Endothelial cell of umbilical vein (primary cell): ENCODE data around the gene ADD1. TPM values are rescaled to one million over a fixed set of nuclear protein-coding genes. Genes with fewer than 3 reads are reported as not detected.

ENCODE experiments used
- BruUV-seq: library from RNA; stranded (reverse); fragments of 400-500 nt; replicated peaks from 2 replicates; lab custom pipeline; 2021; lab: Mats Ljungman, UMichigan
- CTCF ChIA-PET: fragments of 300-600, 350-600 bp; sonication (Branson Sonifier 250); formaldehyde crosslinking; loops from one replicate; lab custom pipeline; 2021; ENCODE audit warnings: antibody characterized with exemption, inconsistent platforms; lab: Charles Lee
- POLR2A ChIA-PET: fragments of 300-600, 350-600 bp; sonication (Branson Sonifier 250); formaldehyde crosslinking; loops from one replicate; lab custom pipeline; 2021; ENCODE audit warnings: antibody characterized with exemption, inconsistent platforms; lab: Charles Lee
- DNase-seq: peaks from one replicate; pipeline ENCODE4 v3.0.0-alpha.2; 2011; ENCODE audit warnings: low read depth, low spot score
- FAIRE-seq: peaks from 2 replicates; lab custom pipeline; 2011; peaks lifted over from hg19 to GRCh38; lab: Jason Lieb, UNC
- H2AFZ ChIP-seq: 2 replicates; pipeline ENCODE4 v1.6.0; 2012; ENCODE audit warnings: low read depth, low read length, control low read depth, inconsistent platforms
- H3K27ac ChIP-seq: 2 replicates; pipeline ENCODE4 v1.5.1; 2011; ENCODE audit warnings: low read depth, mild to moderate bottlenecking, control low read depth, low read length, moderate library complexity; ENCODE audit not compliant: insufficient read depth
- H3K27me3 ChIP-seq, 2 experiments: 2 replicates each; pipeline versions ENCODE4 v1.6.0 to v1.6.1; 2011; ENCODE audit warnings: low read length in 2 of 2, mixed read lengths in 1 of 2; ENCODE audit not compliant: control insufficient read depth in 2 of 2, insufficient read depth in 2 of 2
- H3K36me3 ChIP-seq, 2 experiments: 2 replicates in 1 of 2; 3 replicates in 1 of 2; pipeline ENCODE4 v1.5.1; 2011; ENCODE audit warnings: low read length in 2 of 2, mild to moderate bottlenecking in 1 of 2, moderate library complexity in 1 of 2; ENCODE audit not compliant: control insufficient read depth in 2 of 2, insufficient read depth in 2 of 2; ENCODE audit errors: extremely low read depth in 1 of 2
- H3K4me1 ChIP-seq: 3 replicates; pipeline ENCODE4 v1.5.1; 2011; ENCODE audit warnings: mild to moderate bottlenecking, low read length; ENCODE audit not compliant: control insufficient read depth, insufficient read depth; ENCODE audit errors: extremely low read depth
- H3K4me2 ChIP-seq: 2 replicates; pipeline ENCODE4 v1.6.1; 2011; ENCODE audit warnings: low read length, control low read depth, mixed read lengths; ENCODE audit not compliant: insufficient read depth
- H3K4me3 ChIP-seq, 3 experiments: fragments of 200-600 bp in 1 of 3; sonication (generic), shearing (Covaris generic) in 1 of 3; replicated peaks in 1 of 3; 2 replicates each; pipeline ENCODE4 v1.5.1; 2011 to 2016; ENCODE audit warnings: control low read depth in 3 of 3, low read length in 3 of 3, mild to moderate bottlenecking in 2 of 3, inconsistent platforms in 1 of 3, low read depth in 1 of 3, moderate library complexity in 1 of 3; ENCODE audit not compliant: insufficient read depth in 1 of 3
- H3K79me2 ChIP-seq: 2 replicates; pipeline ENCODE4 v1.6.0; 2012; ENCODE audit warnings: low read length, inconsistent platforms; ENCODE audit not compliant: control insufficient read depth, insufficient read depth
- H3K9ac ChIP-seq: replicated peaks from 2 replicates; pipeline ENCODE3; 2011; ENCODE audit warnings: low read length, control low read depth; ENCODE audit not compliant: insufficient read depth; ENCODE audit errors: extremely low read depth
- H3K9me1 ChIP-seq: replicated peaks from 3 replicates; pipeline ENCODE4 v1.6.0; 2011; ENCODE audit warnings: mild to moderate bottlenecking, low read length; ENCODE audit not compliant: control insufficient read depth, insufficient read depth; ENCODE audit errors: extremely low read depth
- H3K9me3 ChIP-seq: replicated peaks from 2 replicates; pipeline ENCODE4 v1.5.1; 2012; ENCODE audit warnings: low read length, inconsistent platforms; ENCODE audit not compliant: control insufficient read depth, insufficient read depth
- H4K20me1 ChIP-seq: replicated peaks from 2 replicates; pipeline ENCODE3; 2011; ENCODE audit warnings: mild to moderate bottlenecking, low read length; ENCODE audit not compliant: control insufficient read depth, insufficient read depth; ENCODE audit errors: extremely low read depth
- EZH2 ChIP-seq: IDR thresholded peaks from 2 replicates; pipeline ENCODE4 v1.6.1; 2012; ENCODE audit warnings: borderline replicate concordance, low read depth, mild to moderate bottlenecking, moderate library complexity, low read length, inconsistent platforms; ENCODE audit not compliant: severe bottlenecking
- FOS ChIP-seq: IDR thresholded peaks from 2 replicates; pipeline ENCODE4 v1.6.1; 2011; ENCODE audit warnings: mild to moderate bottlenecking, low read length, moderate library complexity, borderline replicate concordance; ENCODE audit not compliant: insufficient read depth
- GATA2 ChIP-seq: IDR thresholded peaks from 2 replicates; pipeline ENCODE4 v1.7.0; 2011; ENCODE audit warnings: low read depth, mild to moderate bottlenecking, moderate library complexity, mixed read lengths, low read length; ENCODE audit not compliant: insufficient read length, insufficient read depth
- JUN ChIP-seq: IDR thresholded peaks from 2 replicates; pipeline ENCODE4 v1.6.1; 2011; ENCODE audit warnings: borderline replicate concordance, low read depth; ENCODE audit not compliant: insufficient read length, insufficient read depth
- MYC ChIP-seq: IDR thresholded peaks from one replicate; pipeline ENCODE4 v1.6.1; 2011; ENCODE audit warnings: mild to moderate bottlenecking, low read depth, low read length
- POLR2A ChIP-seq: IDR thresholded peaks from 2 replicates; pipeline ENCODE4 v1.6.1; 2012; ENCODE audit warnings: low read depth, mild to moderate bottlenecking, control low read depth, low read length
- POLR2AphosphoS5 ChIP-seq: IDR thresholded peaks from 2 replicates; pipeline ENCODE4 v1.6.1; 2012; ENCODE audit warnings: low read depth, mild to moderate bottlenecking, control low read depth, low read length, moderate library complexity; ENCODE audit not compliant: insufficient read depth
- dilution Hi-C: fragments of 300-500 bp; cut with MboI; formaldehyde crosslinking; loops from one replicate; pipeline ENCODE4 v1.15.0; 2019; ENCODE audit warnings: low sequenced_read_pairs; ENCODE audit not compliant: extremely low pct_ligation_motif_present
- intact Hi-C: fragments of 100-400 bp; cut with micrococcal nuclease; formaldehyde crosslinking; loops from one replicate; pipeline ENCODE4 v1.10.0; 2022
- polyA plus RNA-seq, 4 experiments: library from polyadenylated mRNA; depleted of rRNA in 3 of 4; stranded (reverse) in 3 of 4; unstranded in 1 of 4; fragments of >200 nt; gene quantifications; 2 replicates each; pipeline versions ENCODE4 v1.2.1 to v1.2.3, GENCODE V29; 2011 to 2012; ENCODE audit warnings: missing spikeins in 1 of 4
- total RNA-seq: library from RNA; stranded (reverse); gene quantifications from 2 replicates; pipeline ENCODE4 v1.2.3, GENCODE V29; 2021
- TF ChIP-seq, protein P1 (sequence below): IDR thresholded peaks from 2 replicates; pipeline ENCODE4 v1.6.1; 2011; ENCODE audit not compliant: insufficient read depth, insufficient read length
- TF ChIP-seq, protein P2 (sequence below), 2 donors: IDR thresholded peaks; 1 replicate in 1 of 2; 2 replicates in 1 of 2; pipeline ENCODE4 v1.5.1; 2011; ENCODE audit warnings: low read length in 2 of 2, mild to moderate bottlenecking in 2 of 2, moderate library complexity in 2 of 2, control low read depth in 1 of 2, inconsistent platforms in 1 of 2, low read depth in 1 of 2; ENCODE audit not compliant: insufficient read depth in 1 of 2; ENCODE audit errors: extremely low read depth in 1 of 2

Gene ADD1
- total and polyA plus RNA-seq, 2 donors (not counting 3 experiments of a cell fraction or from before 2014, with no cell fraction given), result 219 to 305 TPM

DNA sequence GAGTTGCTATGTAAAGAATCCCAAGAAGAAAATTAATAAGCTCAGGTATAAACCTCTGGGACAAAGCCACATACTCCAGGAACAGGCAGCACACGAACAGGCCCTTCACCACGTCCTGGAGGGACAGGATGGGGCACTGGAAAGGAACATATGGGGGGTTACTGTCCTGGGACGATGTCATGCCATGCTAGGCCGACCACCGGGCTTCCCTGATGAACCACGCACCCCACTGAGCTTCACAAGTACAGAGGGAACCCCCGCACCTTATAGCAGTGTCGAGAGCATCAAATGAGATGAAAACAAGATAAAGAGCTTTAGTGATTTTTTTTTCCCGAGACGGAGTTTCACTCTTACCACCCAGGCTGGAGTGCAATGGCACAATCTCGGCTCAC, 100.4 kb downstream of the ADD1 start:
- Histone ChIP-seq H3K79me2 (no peaks in the 10 kb centered on the region), H3K9me1 (no peaks in the 10 kb centered on the region), H3K27me3 (no peaks in the 10 kb centered on the region), H3K36me3 (peaks cover 28 to 78% of the 10 kb centered on the region in 2 experiments), H3K27ac (no peak overlapping the region), H3K4me3 (no peak overlapping the region), H3K4me1 (no peaks in the 10 kb centered on the region), H3K9me3 (no peaks in the 10 kb centered on the region), H3K4me2 (no peak overlapping the region), H4K20me1 (no peaks in the 10 kb centered on the region), H3K9ac (no peak overlapping the region), H2AFZ (no peak overlapping the region)
- intact Hi-C loops, result no loop called here
- POLR2A ChIA-PET, result no interaction called here
- dilution Hi-C loops, result no loop called here
- FAIRE-seq (no peak), DNase-seq (no peak)
- CTCF ChIA-PET, result interaction anchor here (2.3 kb wide), 1 partner anchor 9 kb away, joined by 5 read pairs; no protein-coding TSS in a partner anchor
- TF ChIP-seq EZH2, result no peak
- TF ChIP-seq, protein P1, sequence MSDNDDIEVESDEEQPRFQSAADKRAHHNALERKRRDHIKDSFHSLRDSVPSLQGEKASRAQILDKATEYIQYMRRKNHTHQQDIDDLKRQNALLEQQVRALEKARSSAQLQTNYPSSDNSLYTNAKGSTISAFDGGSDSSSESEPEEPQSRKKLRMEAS, result no peak
- TF ChIP-seq MYC, result no peak
- TF ChIP-seq FOS, result no peak
- TF ChIP-seq, protein P2, sequence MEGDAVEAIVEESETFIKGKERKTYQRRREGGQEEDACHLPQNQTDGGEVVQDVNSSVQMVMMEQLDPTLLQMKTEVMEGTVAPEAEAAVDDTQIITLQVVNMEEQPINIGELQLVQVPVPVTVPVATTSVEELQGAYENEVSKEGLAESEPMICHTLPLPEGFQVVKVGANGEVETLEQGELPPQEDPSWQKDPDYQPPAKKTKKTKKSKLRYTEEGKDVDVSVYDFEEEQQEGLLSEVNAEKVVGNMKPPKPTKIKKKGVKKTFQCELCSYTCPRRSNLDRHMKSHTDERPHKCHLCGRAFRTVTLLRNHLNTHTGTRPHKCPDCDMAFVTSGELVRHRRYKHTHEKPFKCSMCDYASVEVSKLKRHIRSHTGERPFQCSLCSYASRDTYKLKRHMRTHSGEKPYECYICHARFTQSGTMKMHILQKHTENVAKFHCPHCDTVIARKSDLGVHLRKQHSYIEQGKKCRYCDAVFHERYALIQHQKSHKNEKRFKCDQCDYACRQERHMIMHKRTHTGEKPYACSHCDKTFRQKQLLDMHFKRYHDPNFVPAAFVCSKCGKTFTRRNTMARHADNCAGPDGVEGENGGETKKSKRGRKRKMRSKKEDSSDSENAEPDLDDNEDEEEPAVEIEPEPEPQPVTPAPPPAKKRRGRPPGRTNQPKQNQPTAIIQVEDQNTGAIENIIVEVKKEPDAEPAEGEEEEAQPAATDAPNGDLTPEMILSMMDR (IDR thresholded peaks at IDR 0.05; ENCODE audit: extremely low read depth in 1 of 2, insufficient read depth in 1 of 2, low read depth in 1 of 2, low read length in 2 of 2), result no peak
- TF ChIP-seq JUN, result no peak
- TF ChIP-seq POLR2A, result no peak
- no peak for TF ChIP-seq POLR2AphosphoS5
- TF ChIP-seq GATA2, result no peak
- BruUV-seq, result no TSS peak
